Measurements from ENCODE around the gene GTF3C5. TPM values are rescaled to one million over a fixed set of nuclear protein-coding genes. Genes with fewer than 3 reads are reported as not detected.

Gene GTF3C5
- total and polyA plus RNA-seq, 9 of the 15 experiments (the other 6 are each of a cell fraction or from before 2014, with no cell fraction given), result 3.8 to 118 (median 83.7) TPM

DNA sequence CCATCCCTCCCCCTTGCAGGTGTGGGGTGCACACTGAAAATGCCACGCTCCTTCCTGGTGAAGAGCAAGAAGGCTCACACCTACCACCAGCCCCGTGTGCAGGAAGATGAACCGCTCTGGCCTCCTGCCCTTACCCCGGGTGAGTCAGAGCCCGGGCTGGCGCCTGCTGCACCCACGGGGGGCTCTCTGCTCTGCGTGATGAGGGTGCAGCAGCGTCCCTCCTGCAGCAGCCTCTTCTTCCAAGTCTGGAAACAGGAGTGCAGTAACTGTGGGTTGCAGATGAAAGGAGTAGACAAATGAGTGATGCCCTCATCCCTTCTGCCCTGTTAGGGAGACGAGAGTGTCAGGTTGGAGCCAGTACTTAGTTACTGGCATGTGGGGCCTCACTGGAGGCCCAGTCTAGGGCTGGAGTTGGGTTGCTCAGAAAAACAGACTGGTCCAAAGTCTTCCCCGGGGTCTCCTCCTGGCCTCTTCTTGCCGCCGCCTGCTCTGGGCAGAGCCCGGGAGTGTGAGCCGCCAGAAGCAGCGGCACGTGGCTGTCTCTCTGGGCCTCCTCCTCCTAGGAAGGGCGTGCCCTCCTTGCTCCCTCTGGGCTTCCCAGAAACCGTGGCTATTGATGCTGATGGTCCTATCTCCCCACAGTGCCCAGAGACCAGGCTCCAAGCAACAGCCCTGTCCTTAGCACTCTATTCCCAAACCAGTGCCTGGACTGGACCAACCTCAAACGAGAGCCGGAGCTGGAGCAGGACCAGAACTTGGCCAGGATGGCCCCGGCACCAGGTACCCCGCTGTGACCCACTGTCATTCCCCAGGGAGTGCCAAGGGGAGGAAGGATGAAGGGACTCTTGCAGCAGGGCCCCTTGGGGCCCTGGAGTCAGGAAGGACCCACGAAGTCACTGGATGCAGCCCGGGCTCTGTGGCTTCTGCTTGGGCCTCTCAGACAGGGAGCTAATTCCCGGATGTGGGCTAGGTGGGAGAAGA is 43.9 kb upstream of the GTF3C5 start:
- Histone ChIP-seq H3K27me3 (ENCODE audit: control insufficient read depth in 2 of 2, insufficient read depth in 2 of 2, low read length in 2 of 2) (no peaks in the 10 kb centered on the region), H3K4me2 (ENCODE audit: insufficient read depth, low read length) (no peak overlapping the region), H4K20me1 (replicated peaks; ENCODE audit: control insufficient read depth, insufficient read depth, low read length) (no peaks in the 10 kb centered on the region), H3K4me3 (no peak overlapping the region), H2AFZ (ENCODE audit: low read depth, low read length) (no peak overlapping the region), H3K4me1 (replicated peaks in 1 of 2; ENCODE audit: control insufficient read depth in 2 of 2, insufficient read depth in 2 of 2, low read length in 2 of 2) (peaks cover 43 to 84% of the 10 kb centered on the region in 2 experiments), H3K9me1 (ENCODE audit: control insufficient read depth, insufficient read depth, low read length) (peaks cover 4% of the 10 kb centered on the region), H3K36me3 (ENCODE audit: control insufficient read depth, insufficient read depth, low read length) (peaks cover 77% of the 10 kb centered on the region), H3K9me3 (replicated peaks; ENCODE audit: control insufficient read depth, insufficient read depth, low read depth, low read length) (no peaks in the 10 kb centered on the region), H3K27ac (ENCODE audit: extremely low read depth, low read depth, low read length) (no peak overlapping the region), H3K79me2 (ENCODE audit: control insufficient read depth, insufficient read depth, low read length) (peaks cover 55% of the 10 kb centered on the region), H3K9ac (ENCODE audit: insufficient read depth in 1 of 2, low read depth in 2 of 2, low read length in 2 of 2) (peak overlapping the region in 1 of 2 experiments; percentile 20; a peak in 1 of 4 replicates)
- no TSS peak for BruUV-seq (replicated peaks)
- DNase-seq (ENCODE audit: extremely low read depth in 1 of 4, low spot score in 3 of 4), result no peak
- POLR2A ChIA-PET, result no interaction called here
- in situ Hi-C loops (cut with MboI), result no loop called here
- CTCF ChIA-PET (ENCODE audit: low intra/inter-chr PET ratio), result no interaction called here
- TF ChIP-seq RFX5 (IDR thresholded peaks at IDR 0.05; ENCODE audit: low read depth, low read length) (no peak), SIX5 (IDR thresholded peaks at IDR 0.05; ENCODE audit: borderline replicate concordance in 1 of 2, insufficient read depth in 1 of 2, low read depth in 1 of 2, low read length in 2 of 2) (no peak), ZNF444 (CRISPR knock-in tag; IDR thresholded peaks at IDR 0.05) (no peak), RBFOX2 (IDR thresholded peaks at IDR 0.05; ENCODE audit: low read depth, low read length) (peak; percentile 54), POLR2G (IDR thresholded peaks at IDR 0.05; ENCODE audit: low read depth, low read length) (peak; percentile 22; the same call in 1 of the 2 replicates)
- no peak for ATAC-seq
- no peak for FAIRE-seq
- intact Hi-C loops (cut with micrococcal nuclease), result no loop called here
- WGBS (ENCODE audit: insufficient coverage, low coverage, missing lambda C conversion rate), result 78% methylated on average over 17 of the region's 26 CpGs
